ENCODE results near the gene C11orf16. TPM values are rescaled to one million over a fixed set of nuclear protein-coding genes. Genes with fewer than 3 reads are reported as not detected.
"Not testable (repeated sequence)": the region's sequence is repeated elsewhere in the genome, so short reads cannot be mapped to it uniquely, and the experiment has no call there.

The C11orf16 gene
- polyA plus RNA-seq, 1 donor: not detected

- no peak for DNase-seq (ENCODE audit: low read depth)
Measured at GRCh38 chr11:8886322-8886721, 46.4 kb downstream of the C11orf16 start.

GRCh38 chr11:8881585-8881984 is 51.2 kb downstream of the C11orf16 start:
- not testable (repeated sequence) for DNase-seq (ENCODE audit: low read depth)

- no peak for DNase-seq (ENCODE audit: low read depth)
Measured at GRCh38 chr11:8878771-8879170, 54.0 kb downstream of the C11orf16 start.

- DNase-seq (ENCODE audit: low read depth): no peak
Measured at GRCh38 chr11:8873741-8874405, 58.9 kb downstream of the C11orf16 start.

- no peak for DNase-seq (ENCODE audit: low read depth)
Measured at GRCh38 chr11:8871962-8872361, 60.8 kb downstream of the C11orf16 start.

GRCh38 chr11:8871171-8871775 is 61.5 kb downstream of the C11orf16 start:
- peak; percentile 86 for DNase-seq (ENCODE audit: low read depth)

GRCh38 chr11:8870411-8871170 is 62.2 kb downstream of the C11orf16 start:
- DNase-seq (ENCODE audit: low read depth): peak; percentile 53

Other genes starting within 250 kb of the C11orf16 start
- 23.5 TPM for gene AKIP1, start 21.8 kb downstream of the C11orf16 start, polyA plus RNA-seq (ENCODE audit: insufficient read length)
- gene ASCL3, start 10.1 kb upstream of the C11orf16 start, polyA plus RNA-seq (ENCODE audit: insufficient read length): not detected
- gene TMEM9B, start 31.5 kb upstream of the C11orf16 start, polyA plus RNA-seq (ENCODE audit: insufficient read length): 35.0 TPM
- gene NRIP3, start 71.1 kb upstream of the C11orf16 start, polyA plus RNA-seq (ENCODE audit: insufficient read length): 0.87 TPM
- gene SCUBE2, start 158.7 kb upstream of the C11orf16 start, polyA plus RNA-seq (ENCODE audit: insufficient read length): 31.3 TPM

Data from forelimb muscle (tissue), 1 donor.